ENCODE measurements around the gene BACH2. TPM values are rescaled to one million over a fixed set of nuclear protein-coding genes. Genes with fewer than 3 reads are reported as not detected.
"Not testable (repeated sequence)": the region's sequence is repeated elsewhere in the genome, so short reads cannot be mapped to it uniquely, and the experiment has no call there.

The BACH2 gene
- total and polyA plus RNA-seq, 7 donors = under 0.01 to 5.6 (median 1.4) TPM

GRCh38 chr6:89895276-89895874, 401.3 kb downstream of the BACH2 start:
- Histone ChIP-seq H3K27ac (no peak overlapping the region), H3K36me3 (no peaks in the 10 kb centered on the region), H3K9me3 (no peaks in the 10 kb centered on the region), H3K27me3 (peaks cover 0 to 31% (median 10%) of the 10 kb centered on the region in 3 donors), H3K4me3 (no peak overlapping the region), H3K4me1 (no peaks in the 10 kb centered on the region)
- TF ChIP-seq EP300 (IDR thresholded peaks at IDR 0.05) (no peak), CTCF (IDR thresholded peaks at IDR 0.05) (no peak), POLR2A (IDR thresholded peaks at IDR 0.05) (no peak), POLR2AphosphoS5 (IDR thresholded peaks at IDR 0.05) (no peak)
- DNase-seq = no peak
- WGBS, 2 donors = 46 to 50% methylated on average over 8 of the region's 8 CpGs
- intact Hi-C loops (cut with DNase I) = no loop called here

- Histone ChIP-seq H3K9me3 (no peaks in the 10 kb centered on the region), H3K4me3 (no peak within 1 kb of the TSS), H3K36me3 (no peaks in the 10 kb centered on the region), H3K27me3 (peaks cover 0 to 38% (median 10%) of the 10 kb centered on the region in 3 donors), H3K27ac (no peak within 1 kb of the TSS), H3K4me1 (no peaks in the 10 kb centered on the region)
- DNase-seq = no peak
- no peak for TF ChIP-seq CTCF (IDR thresholded peaks at IDR 0.05)
- WGBS, 2 donors = 96 to 98% methylated on average over 1 of the region's 1 CpG
- intact Hi-C loops (cut with DNase I) = no loop called here
These were observed 402.5 kb downstream of the BACH2 start, which contains the start of gene GJA10 for GRCh38 chr6:89894169-89894568. GJA10 (plus strand) TSS chr6:89894469; CDS start chr6:89894469, 0 bp downstream.

- DNase-seq; intact Hi-C loops (cut with DNase I); H3K4me3 ChIP-seq; H3K4me1 ChIP-seq; H3K9me3 ChIP-seq; H3K36me3 ChIP-seq; H3K27ac ChIP-seq: not testable (repeated sequence)
- peaks cover 6 to 51% (median 16%) of the 10 kb centered on the region in 3 donors for H3K27me3 ChIP-seq
- 83 to 92% methylated on average over 8 of the region's 8 CpGs for whole genome bisulfite sequencing, 2 donors
These were observed 404.1 kb downstream of the BACH2 start for GRCh38 chr6:89892577-89892976.

- H3K4me3 ChIP-seq; H3K4me1 ChIP-seq; DNase-seq; H3K27ac ChIP-seq; H3K9me3 ChIP-seq; intact Hi-C loops (cut with DNase I); H3K36me3 ChIP-seq: not testable (repeated sequence)
- peaks cover 8 to 55% (median 16%) of the 10 kb centered on the region in 3 donors for H3K27me3 ChIP-seq
- 16 to 20% methylated on average over 11 of the region's 11 CpGs for WGBS, 2 donors
These were observed 405.7 kb downstream of the BACH2 start for GRCh38 chr6:89890845-89891528.

GRCh38 chr6:89888871-89889270, 407.8 kb downstream of the BACH2 start:
- Histone ChIP-seq H3K27me3 (peaks cover 8 to 50% (median 9%) of the 10 kb centered on the region in 3 donors), H3K27ac (no peak overlapping the region), H3K9me3 (no peaks in the 10 kb centered on the region), H3K4me3 (no peak overlapping the region), H3K4me1 (no peaks in the 10 kb centered on the region), H3K36me3 (no peaks in the 10 kb centered on the region)
- TF ChIP-seq EP300 (IDR thresholded peaks at IDR 0.05) (no peak), POLR2AphosphoS5 (IDR thresholded peaks at IDR 0.05) (no peak), POLR2A (IDR thresholded peaks at IDR 0.05) (no peak), CTCF (IDR thresholded peaks at IDR 0.05) (no peak)
- WGBS, 2 donors = 48 to 79% methylated on average over 3 of the region's 3 CpGs
- intact Hi-C loops (cut with DNase I) = no loop called here
- DNase-seq = no peak

GRCh38 chr6:89888138-89888514, 408.5 kb downstream of the BACH2 start:
- intact Hi-C loops (cut with DNase I) = no loop called here
- H3K27me3 ChIP-seq = peaks cover 7 to 42% (median 8%) of the 10 kb centered on the region in 3 donors
- WGBS, 2 donors = 88 to 89% methylated on average over 7 of the region's 7 CpGs
- no peak for DNase-seq
- no peak overlapping the region for H3K27ac ChIP-seq
- no peak overlapping the region for H3K4me3 ChIP-seq
- no peaks in the 10 kb centered on the region for H3K36me3 ChIP-seq
- no peaks in the 10 kb centered on the region for H3K9me3 ChIP-seq
- TF ChIP-seq POLR2AphosphoS5 (IDR thresholded peaks at IDR 0.05) (no peak), CTCF (IDR thresholded peaks at IDR 0.05) (no peak), EP300 (IDR thresholded peaks at IDR 0.05) (no peak), POLR2A (IDR thresholded peaks at IDR 0.05) (no peak)
- H3K4me1 ChIP-seq = no peaks in the 10 kb centered on the region
